Progenitor cell of endocrine pancreas (in vitro differentiated cells): Measurements from ENCODE around the gene SNTG2. TPM values are rescaled to one million over a fixed set of nuclear protein-coding genes. Genes with fewer than 3 reads are reported as not detected.

Experiments used
- DNase-seq: peaks from one replicate; pipeline ENCODE4 v3.0.0; 2021; ENCODE audit warnings: low spot score; ENCODE audit not compliant: unreplicated experiment
- H3K27ac Mint-ChIP-seq: 2 replicates; pipeline ENCODE4 v1.8.0; 2021; ENCODE audit warnings: mild to moderate bottlenecking, moderate library complexity, mixed read lengths
- H3K27me3 Mint-ChIP-seq: 2 replicates; pipeline ENCODE4 v1.8.0; 2021; ENCODE audit warnings: mixed read lengths
- H3K36me3 Mint-ChIP-seq: 2 replicates; pipeline ENCODE4 v1.8.0; 2022; ENCODE audit warnings: mixed read lengths; ENCODE audit not compliant: insufficient read depth
- H3K4me1 Mint-ChIP-seq: 2 replicates; pipeline ENCODE4 v1.8.0; 2021; ENCODE audit warnings: low read depth, mixed read lengths
- H3K4me3 Mint-ChIP-seq: 2 replicates; pipeline ENCODE4 v1.8.0; 2021; ENCODE audit warnings: low read depth, mild to moderate bottlenecking, moderate library complexity, mixed read lengths
- H3K9me3 Mint-ChIP-seq: 2 replicates; pipeline ENCODE4 v1.8.0; 2021; ENCODE audit warnings: low read depth, mixed read lengths
- total RNA-seq: library from RNA; stranded (reverse); gene quantifications from 2 replicates; pipeline ENCODE4 v1.2.1, GENCODE V29; 2021
- TF ChIP-seq, protein P1 (sequence below): fragments of 200-600 bp; sonication (generic); IDR thresholded peaks from one replicate; pipeline ENCODE4 v1.5.0; 2021; ENCODE audit warnings: antibody characterized with exemption, mild to moderate bottlenecking; ENCODE audit not compliant: unreplicated experiment

SNTG2 gene
- total RNA-seq, 1 donor from 2014 or later = 0.50 TPM

DNA sequence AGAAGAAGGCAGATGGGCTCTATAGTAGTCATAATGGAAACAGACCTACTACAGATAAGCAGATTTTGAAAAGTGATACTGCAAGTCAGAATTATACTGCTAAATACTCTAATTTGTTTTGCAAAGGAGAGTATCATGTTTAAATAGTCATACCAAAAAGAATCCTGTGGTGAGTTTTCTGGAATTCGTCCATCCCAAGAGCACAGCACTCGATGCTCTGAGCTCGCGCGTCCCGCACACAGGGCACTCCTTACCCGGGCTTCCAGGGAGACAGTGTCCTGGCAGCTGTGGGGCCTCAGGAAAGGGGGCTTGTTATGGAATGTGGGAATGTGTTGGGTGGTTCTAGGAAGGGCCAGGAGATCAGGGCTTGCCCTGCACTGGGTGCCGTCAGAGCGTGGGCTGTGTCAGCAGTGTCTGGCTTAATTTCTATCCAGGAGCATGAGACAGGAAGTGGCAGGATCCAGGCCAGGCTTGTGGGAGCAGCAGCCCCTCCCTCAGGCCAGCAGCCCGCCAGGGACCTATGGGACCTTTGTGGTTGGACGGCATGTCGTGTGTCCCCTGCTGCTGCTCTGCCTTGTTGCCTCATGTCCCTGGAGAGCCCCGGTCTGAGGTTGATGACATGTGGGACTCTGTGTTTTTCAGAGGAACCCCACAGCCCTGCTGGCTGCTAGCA, 269.4 kb downstream of the SNTG2 start:
- TF ChIP-seq, protein P1, sequence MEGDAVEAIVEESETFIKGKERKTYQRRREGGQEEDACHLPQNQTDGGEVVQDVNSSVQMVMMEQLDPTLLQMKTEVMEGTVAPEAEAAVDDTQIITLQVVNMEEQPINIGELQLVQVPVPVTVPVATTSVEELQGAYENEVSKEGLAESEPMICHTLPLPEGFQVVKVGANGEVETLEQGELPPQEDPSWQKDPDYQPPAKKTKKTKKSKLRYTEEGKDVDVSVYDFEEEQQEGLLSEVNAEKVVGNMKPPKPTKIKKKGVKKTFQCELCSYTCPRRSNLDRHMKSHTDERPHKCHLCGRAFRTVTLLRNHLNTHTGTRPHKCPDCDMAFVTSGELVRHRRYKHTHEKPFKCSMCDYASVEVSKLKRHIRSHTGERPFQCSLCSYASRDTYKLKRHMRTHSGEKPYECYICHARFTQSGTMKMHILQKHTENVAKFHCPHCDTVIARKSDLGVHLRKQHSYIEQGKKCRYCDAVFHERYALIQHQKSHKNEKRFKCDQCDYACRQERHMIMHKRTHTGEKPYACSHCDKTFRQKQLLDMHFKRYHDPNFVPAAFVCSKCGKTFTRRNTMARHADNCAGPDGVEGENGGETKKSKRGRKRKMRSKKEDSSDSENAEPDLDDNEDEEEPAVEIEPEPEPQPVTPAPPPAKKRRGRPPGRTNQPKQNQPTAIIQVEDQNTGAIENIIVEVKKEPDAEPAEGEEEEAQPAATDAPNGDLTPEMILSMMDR = no peak
- H3K9me3 Mint-ChIP-seq = peaks cover 5% of the 10 kb centered on the region
- no peak overlapping the region for H3K4me3 Mint-ChIP-seq
- no peak for DNase-seq
- peaks cover 3% of the 10 kb centered on the region for H3K4me1 Mint-ChIP-seq
- peak overlapping the region; percentile 76 for H3K27ac Mint-ChIP-seq
- H3K27me3 Mint-ChIP-seq = peaks cover 7% of the 10 kb centered on the region
- no peaks in the 10 kb centered on the region for H3K36me3 Mint-ChIP-seq

DNA sequence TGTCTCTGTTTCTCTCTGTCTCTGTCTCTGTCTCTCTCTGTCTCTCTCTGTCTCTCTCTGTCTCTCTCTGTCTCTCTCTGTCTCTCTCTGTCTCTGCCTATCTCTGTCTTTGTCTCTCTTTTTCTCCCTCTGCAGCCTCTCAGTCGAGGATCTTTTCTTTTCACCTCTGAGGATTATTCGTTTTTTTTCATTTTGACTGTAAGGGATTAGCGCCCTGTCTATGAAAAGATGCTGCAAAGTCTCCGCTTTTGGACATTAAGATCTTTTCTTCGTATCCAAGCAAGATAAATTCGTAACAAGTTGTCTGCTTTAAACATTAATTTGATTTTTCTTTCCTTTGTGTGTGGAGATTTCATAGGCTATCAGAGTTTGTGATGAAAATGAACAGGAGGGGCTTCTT, 271.4 kb downstream of the SNTG2 start:
- no peak overlapping the region for H3K4me3 Mint-ChIP-seq
- peaks cover 7% of the 10 kb centered on the region for H3K27me3 Mint-ChIP-seq
- H3K9me3 Mint-ChIP-seq = peaks cover 3% of the 10 kb centered on the region
- H3K27ac Mint-ChIP-seq = peak overlapping the region; percentile 92
- H3K36me3 Mint-ChIP-seq = no peaks in the 10 kb centered on the region
- DNase-seq = no peak
- TF ChIP-seq, protein P1 = no peak
- H3K4me1 Mint-ChIP-seq = peaks cover 3% of the 10 kb centered on the region

DNA sequence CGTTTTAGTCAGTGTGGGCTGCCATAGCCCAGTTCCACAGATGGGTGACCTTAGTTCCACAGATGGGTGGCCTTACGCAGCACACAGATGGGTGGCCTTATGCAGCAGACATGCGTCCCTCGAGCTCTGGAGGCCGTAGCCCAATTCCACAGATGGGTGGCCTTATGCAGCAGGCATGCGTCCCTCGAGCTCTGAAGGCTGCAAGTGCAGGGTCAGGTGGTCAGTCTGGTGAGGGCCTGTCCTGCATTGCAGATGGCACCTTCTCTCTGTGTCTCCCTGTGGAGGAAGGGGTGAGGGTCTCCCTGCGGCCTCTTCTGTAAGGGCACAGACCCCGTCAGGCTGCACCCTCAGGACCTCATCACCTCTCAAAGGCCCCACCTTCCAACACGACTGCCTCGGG, 273.1 kb downstream of the SNTG2 start:
- peaks cover 1% of the 10 kb centered on the region for H3K9me3 Mint-ChIP-seq
- H3K27ac Mint-ChIP-seq = no peak overlapping the region

DNA sequence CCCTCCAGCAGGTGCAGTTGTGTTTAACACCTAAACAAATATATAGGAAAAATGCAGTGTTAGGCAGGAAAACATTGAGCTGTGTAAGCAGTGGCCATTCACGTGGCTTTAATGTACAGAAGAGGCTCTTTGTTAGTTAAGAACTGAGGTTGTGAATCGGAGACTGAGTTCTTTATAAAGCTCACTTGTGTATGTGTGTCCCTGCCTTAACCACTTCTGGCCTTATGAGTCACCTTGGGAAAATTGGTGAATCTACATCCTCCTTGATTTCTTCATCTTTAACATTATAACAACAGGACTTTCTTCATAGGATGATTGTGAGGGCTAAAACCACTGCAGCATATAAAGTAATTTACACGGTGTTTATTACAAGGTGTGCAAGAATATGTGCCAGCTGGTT, 274.3 kb downstream of the SNTG2 start:
- TF ChIP-seq, protein P1 = no peak
- no peak overlapping the region for H3K4me3 Mint-ChIP-seq
- H3K27ac Mint-ChIP-seq = no peak overlapping the region
- peaks cover 5% of the 10 kb centered on the region for H3K9me3 Mint-ChIP-seq
- no peaks in the 10 kb centered on the region for H3K36me3 Mint-ChIP-seq
- H3K27me3 Mint-ChIP-seq = peaks cover 7% of the 10 kb centered on the region
- no peak for DNase-seq
- peaks cover 3% of the 10 kb centered on the region for H3K4me1 Mint-ChIP-seq

More for the DNA sequence above, 273.1 kb downstream of the SNTG2 start:
- no peaks in the 10 kb centered on the region for H3K36me3 Mint-ChIP-seq
- DNase-seq = no peak
- TF ChIP-seq, protein P1 = no peak
- peaks cover 3% of the 10 kb centered on the region for H3K4me1 Mint-ChIP-seq
- no peak overlapping the region for H3K4me3 Mint-ChIP-seq
- H3K27me3 Mint-ChIP-seq = peaks cover 7% of the 10 kb centered on the region

DNA sequence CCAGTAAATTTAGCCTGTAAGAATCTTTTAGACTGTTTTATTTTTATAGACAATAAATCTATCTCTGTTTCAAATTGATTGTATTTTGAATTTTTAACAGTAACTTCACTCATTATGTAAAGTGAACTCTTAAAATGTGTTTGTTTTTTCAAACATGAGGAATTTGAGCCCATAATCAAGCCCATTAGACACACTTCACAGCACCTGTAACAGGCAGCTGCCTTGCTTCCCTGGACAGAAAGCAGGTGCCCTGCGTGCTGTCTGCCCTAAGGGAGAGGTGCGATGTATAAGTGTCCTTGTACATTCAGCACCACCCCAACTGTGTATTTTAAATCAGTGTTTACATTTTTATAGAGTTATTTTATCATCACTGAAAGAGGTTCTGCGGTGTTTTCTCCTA, 276.1 kb downstream of the SNTG2 start:
- Mint-ChIP-seq H3K27ac (no peak overlapping the region), H3K27me3 (peaks cover 7% of the 10 kb centered on the region), H3K4me1 (peaks cover 3% of the 10 kb centered on the region), H3K9me3 (peaks cover 7% of the 10 kb centered on the region), H3K36me3 (no peaks in the 10 kb centered on the region), H3K4me3 (no peak overlapping the region)
- TF ChIP-seq, protein P1 = no peak
- DNase-seq = no peak
